GM19455 (cell line): Measurements from ENCODE around the gene SLC30A9.

ENCODE experiments used
- ATAC-seq: cut with Tn5 transposase; IDR thresholded peaks from one replicate; pipeline ENCODE4 v1.9.1; 2021; ENCODE audit not compliant: unreplicated experiment

Gene SLC30A9

GRCh38 chr4:41990365-41991111 is at the start of gene SLC30A9:
TSS of gene SLC30A9 (plus strand) at chr4:41990530. CDS start at chr4:41990652, 122 bp downstream.
- peak; percentile 99 for ATAC-seq

- ATAC-seq, result no peak
Measured at GRCh38 chr4:41940834-41941233, 49.5 kb upstream of the SLC30A9 start.

GRCh38 chr4:41943506-41943905 is 46.8 kb upstream of the SLC30A9 start:
- no peak for ATAC-seq

- ATAC-seq, result no peak
Measured at GRCh38 chr4:41944089-41944488, 46.2 kb upstream of the SLC30A9 start.

GRCh38 chr4:41949531-41949930 is 40.8 kb upstream of the SLC30A9 start:
- ATAC-seq, result no peak

GRCh38 chr4:41957634-41958033 is 32.7 kb upstream of the SLC30A9 start:
- no peak for ATAC-seq

GRCh38 chr4:41963105-41963504 is 27.2 kb upstream of the SLC30A9 start:
- ATAC-seq, result no peak

GRCh38 chr4:41964401-41964800 is 25.9 kb upstream of the SLC30A9 start:
- no peak for ATAC-seq

- ATAC-seq, result no peak
Measured at GRCh38 chr4:41967392-41967791, 22.9 kb upstream of the SLC30A9 start.

GRCh38 chr4:41969671-41970070 is 20.7 kb upstream of the SLC30A9 start:
- no peak for ATAC-seq

- ATAC-seq, result no peak
Measured at GRCh38 chr4:41975341-41975740, 15.0 kb upstream of the SLC30A9 start.

- no peak for ATAC-seq
Measured at GRCh38 chr4:41976775-41977516, 13.4 kb upstream of the SLC30A9 start.

GRCh38 chr4:41977709-41978108 is 12.6 kb upstream of the SLC30A9 start:
- no peak for ATAC-seq

GRCh38 chr4:41981456-41981855 is 8.9 kb upstream of the SLC30A9 start, which contains the start of gene DCAF4L1:
TSS of gene DCAF4L1 (plus strand) at chr4:41981756. CDS start at chr4:41981793, 37 bp downstream.
- ATAC-seq, result no peak

- ATAC-seq, result no peak
Measured at GRCh38 chr4:41982716-41983115, 7.6 kb upstream of the SLC30A9 start.

GRCh38 chr4:41985151-41985550 is 5.2 kb upstream of the SLC30A9 start:
- no peak for ATAC-seq

GRCh38 chr4:41989994-41990364 is 351 bp upstream of the SLC30A9 start:
- ATAC-seq, result peak; percentile 7

- no peak for ATAC-seq
Measured at GRCh38 chr4:41991916-41992767, 1.8 kb downstream of the SLC30A9 start.

GRCh38 chr4:41992967-41993857 is 2.9 kb downstream of the SLC30A9 start:
- no peak for ATAC-seq

- ATAC-seq, result no peak
Measured at GRCh38 chr4:41994461-41994985, 4.2 kb downstream of the SLC30A9 start.
